ENCODE data around the gene C1QTNF1. TPM values are rescaled to one million over a fixed set of nuclear protein-coding genes. Genes with fewer than 3 reads are reported as not detected.
A peak's percentile ranks its signal among the peaks of the same experiment; 100 is the strongest.

Gene C1QTNF1, protein sequence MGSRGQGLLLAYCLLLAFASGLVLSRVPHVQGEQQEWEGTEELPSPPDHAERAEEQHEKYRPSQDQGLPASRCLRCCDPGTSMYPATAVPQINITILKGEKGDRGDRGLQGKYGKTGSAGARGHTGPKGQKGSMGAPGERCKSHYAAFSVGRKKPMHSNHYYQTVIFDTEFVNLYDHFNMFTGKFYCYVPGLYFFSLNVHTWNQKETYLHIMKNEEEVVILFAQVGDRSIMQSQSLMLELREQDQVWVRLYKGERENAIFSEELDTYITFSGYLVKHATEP
- total RNA-seq, result under 1 TPM in 2 of 3 donors, not detected in 1; 0.20 to 0.28 TPM
- total RNA-seq (2013), result 0.11 TPM

- Mint-ChIP-seq H3K9me3 (no peaks in the 10 kb centered on the region), H3K27me3 (ENCODE audit: low read depth in 2 of 2) (peaks cover 27 to 35% of the 10 kb centered on the region in 2 donors), H3K27ac (peak within 1 kb of the TSS; percentile 27 to 41), H3K4me1 (peaks cover 9 to 10% of the 10 kb centered on the region in 2 donors), H3K36me3 (no peaks in the 10 kb centered on the region), H3K4me3 (peak within 1 kb of the TSS; percentile 87)
- H3K9me3 ChIP-seq (ENCODE audit: control insufficient read depth, insufficient read depth, low read length), result no peaks in the 10 kb centered on the region
- intact Hi-C loops (cut with micrococcal nuclease), result no loop called here
- peaks cover 17% of the 10 kb centered on the region for H3K4me1 ChIP-seq (ENCODE audit: control insufficient read depth, insufficient read depth, low read length)
- no peak within 1 kb of the TSS for H3K27ac ChIP-seq (ENCODE audit: low read length)
- no peaks in the 10 kb centered on the region for H3K36me3 ChIP-seq (ENCODE audit: control insufficient read depth, insufficient read depth, low read length)
- 2% methylated on average over 76 of the region's 77 CpGs for WGBS (ENCODE audit: insufficient coverage)
- TF ChIP-seq, protein P1, sequence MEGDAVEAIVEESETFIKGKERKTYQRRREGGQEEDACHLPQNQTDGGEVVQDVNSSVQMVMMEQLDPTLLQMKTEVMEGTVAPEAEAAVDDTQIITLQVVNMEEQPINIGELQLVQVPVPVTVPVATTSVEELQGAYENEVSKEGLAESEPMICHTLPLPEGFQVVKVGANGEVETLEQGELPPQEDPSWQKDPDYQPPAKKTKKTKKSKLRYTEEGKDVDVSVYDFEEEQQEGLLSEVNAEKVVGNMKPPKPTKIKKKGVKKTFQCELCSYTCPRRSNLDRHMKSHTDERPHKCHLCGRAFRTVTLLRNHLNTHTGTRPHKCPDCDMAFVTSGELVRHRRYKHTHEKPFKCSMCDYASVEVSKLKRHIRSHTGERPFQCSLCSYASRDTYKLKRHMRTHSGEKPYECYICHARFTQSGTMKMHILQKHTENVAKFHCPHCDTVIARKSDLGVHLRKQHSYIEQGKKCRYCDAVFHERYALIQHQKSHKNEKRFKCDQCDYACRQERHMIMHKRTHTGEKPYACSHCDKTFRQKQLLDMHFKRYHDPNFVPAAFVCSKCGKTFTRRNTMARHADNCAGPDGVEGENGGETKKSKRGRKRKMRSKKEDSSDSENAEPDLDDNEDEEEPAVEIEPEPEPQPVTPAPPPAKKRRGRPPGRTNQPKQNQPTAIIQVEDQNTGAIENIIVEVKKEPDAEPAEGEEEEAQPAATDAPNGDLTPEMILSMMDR (IDR thresholded peaks at IDR 0.05), result no peak
- DNase-seq (peak in 1 of 2 donors; percentile 58), ATAC-seq (peak; percentile 54 to 81 (median 80))
- peak within 1 kb of the TSS; percentile 38 for H3K4me3 ChIP-seq (ENCODE audit: low read length)
- H3K27me3 ChIP-seq (ENCODE audit: control insufficient read depth, insufficient read depth, low read length), result peaks cover 22% of the 10 kb centered on the region
These were observed at the start of gene C1QTNF1 for GRCh38 chr17:79023886-79024771. Gene C1QTNF1 (plus strand): TSS chr17:79024169. CDS start chr17:79043969, 19,800 bp downstream.

DNA sequence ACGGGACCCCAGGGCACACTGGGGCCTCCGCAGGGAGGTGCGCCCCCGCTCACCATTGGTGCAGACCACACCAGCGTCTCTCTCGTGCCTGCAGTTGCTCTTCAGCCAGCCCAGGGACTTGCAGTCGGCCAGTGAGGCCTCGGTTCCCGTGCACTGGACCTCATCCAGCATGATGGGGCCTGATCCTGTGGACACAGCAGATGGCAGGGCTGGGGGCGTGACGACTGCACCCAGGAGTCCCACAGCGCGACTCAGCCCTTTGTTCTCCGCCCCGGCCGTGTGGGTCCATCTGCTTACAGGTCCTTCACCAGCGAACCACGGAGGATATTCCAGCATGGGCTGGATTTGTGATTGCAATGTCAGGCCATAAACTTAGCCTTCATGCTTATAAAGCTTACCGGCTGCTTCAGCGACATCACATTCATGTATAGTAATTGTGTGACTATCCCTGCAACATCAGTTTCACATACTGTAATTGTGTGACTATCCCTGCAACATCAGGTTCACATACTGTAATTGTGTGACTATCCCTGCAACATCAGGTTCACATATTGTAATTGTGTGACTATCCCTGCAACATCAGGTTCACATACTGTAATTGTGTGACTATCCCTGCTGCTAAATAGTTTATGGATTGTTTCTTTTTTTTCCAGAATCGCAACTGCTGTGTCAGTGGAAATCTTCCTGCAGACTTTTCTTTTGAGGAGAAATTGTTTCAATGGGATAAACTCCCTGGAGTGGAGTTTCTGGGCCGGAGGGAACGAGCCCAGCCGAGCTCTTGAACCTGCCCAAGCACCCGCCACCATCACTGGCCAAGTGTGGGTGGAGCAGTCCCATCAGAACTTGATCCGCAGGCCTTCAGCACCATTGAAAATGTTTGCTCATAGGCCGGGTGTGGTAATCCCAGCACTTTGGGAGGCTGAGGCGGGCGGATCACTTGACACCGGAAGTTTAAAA, 49.1 kb upstream of the C1QTNF1 start:
- Mint-ChIP-seq H3K4me3 (no peak overlapping the region), H3K4me1 (peaks cover 6 to 13% of the 10 kb centered on the region in 2 donors), H3K36me3 (no peaks in the 10 kb centered on the region), H3K27me3 (ENCODE audit: low read depth in 2 of 2) (no peaks in the 10 kb centered on the region), H3K27ac (no peak overlapping the region), H3K9me3 (no peaks in the 10 kb centered on the region)
- intact Hi-C loops (cut with micrococcal nuclease), result no loop called here
- ATAC-seq, result no peak
- no peak for DNase-seq
- 93% methylated on average over 30 of the region's 30 CpGs for WGBS (ENCODE audit: insufficient coverage)
- TF ChIP-seq, protein P1 (IDR thresholded peaks at IDR 0.05), result no peak
- no peaks in the 10 kb centered on the region for H3K27me3 ChIP-seq (ENCODE audit: control insufficient read depth, insufficient read depth, low read length)
- no peak overlapping the region for H3K4me3 ChIP-seq (ENCODE audit: low read length)
- H3K36me3 ChIP-seq (ENCODE audit: control insufficient read depth, insufficient read depth, low read length), result no peaks in the 10 kb centered on the region
- H3K9me3 ChIP-seq (ENCODE audit: control insufficient read depth, insufficient read depth, low read length), result no peaks in the 10 kb centered on the region
- peaks cover 9% of the 10 kb centered on the region for H3K4me1 ChIP-seq (ENCODE audit: control insufficient read depth, insufficient read depth, low read length)
- no peak overlapping the region for H3K27ac ChIP-seq (ENCODE audit: low read length)

DNA sequence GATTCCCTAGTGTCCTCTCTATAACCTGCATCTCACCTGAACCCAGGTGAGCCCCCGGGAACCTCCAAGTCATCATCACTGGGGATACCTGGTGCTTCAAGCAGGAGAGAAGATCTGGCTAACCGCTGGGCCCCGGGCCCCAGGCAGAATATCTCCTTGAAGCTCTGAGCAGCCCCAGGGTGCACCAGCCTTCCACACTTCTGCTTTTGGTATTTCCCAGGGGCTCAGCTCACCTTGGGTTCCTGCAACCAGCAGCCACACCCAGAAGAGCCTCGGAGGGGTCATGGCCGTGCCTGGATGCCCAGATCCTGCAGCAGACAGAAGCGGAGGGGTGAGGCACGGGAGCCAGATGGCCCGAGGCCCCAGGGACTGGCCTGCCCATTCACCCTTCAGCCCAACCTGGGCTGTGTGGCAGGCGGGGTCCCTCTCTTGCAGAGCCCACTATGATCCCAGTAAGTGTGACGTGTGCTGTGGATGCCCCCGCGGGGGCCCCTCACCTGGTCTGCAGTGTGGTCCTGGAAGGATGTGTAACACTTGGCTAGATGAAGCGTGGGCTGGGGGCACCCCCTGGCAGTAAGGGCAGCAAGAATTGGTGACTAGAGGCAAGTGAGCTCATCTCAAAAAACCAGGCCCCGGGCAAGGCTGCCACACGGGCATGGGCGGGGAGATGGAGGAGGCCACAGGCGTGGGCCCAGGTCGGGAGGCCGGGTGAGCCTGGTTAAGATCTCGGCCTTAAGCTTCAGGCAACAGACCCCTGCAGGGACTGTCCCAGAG, 46.9 kb upstream of the C1QTNF1 start:
- no peak overlapping the region for H3K27ac ChIP-seq (ENCODE audit: low read length)
- intact Hi-C loops (cut with micrococcal nuclease), result no loop called here
- H3K4me1 Mint-ChIP-seq, result peaks cover 0 to 6% of the 10 kb centered on the region in 2 donors
- no peaks in the 10 kb centered on the region for H3K27me3 Mint-ChIP-seq (ENCODE audit: low read depth in 2 of 2)
- peaks cover 6% of the 10 kb centered on the region for H3K4me1 ChIP-seq (ENCODE audit: control insufficient read depth, insufficient read depth, low read length)
- H3K27ac Mint-ChIP-seq, result peak overlapping the region in 1 of 2 donors; percentile 27
- H3K9me3 Mint-ChIP-seq, result no peaks in the 10 kb centered on the region
- WGBS (ENCODE audit: insufficient coverage), result 83% methylated on average over 20 of the region's 20 CpGs
- TF ChIP-seq, protein P1 (IDR thresholded peaks at IDR 0.05), result no peak
- no peak for ATAC-seq
- H3K9me3 ChIP-seq (ENCODE audit: control insufficient read depth, insufficient read depth, low read length), result no peaks in the 10 kb centered on the region
- no peak overlapping the region for H3K4me3 Mint-ChIP-seq
- H3K36me3 ChIP-seq (ENCODE audit: control insufficient read depth, insufficient read depth, low read length), result no peaks in the 10 kb centered on the region
- no peak for DNase-seq
- H3K27me3 ChIP-seq (ENCODE audit: control insufficient read depth, insufficient read depth, low read length), result no peaks in the 10 kb centered on the region
- H3K4me3 ChIP-seq (ENCODE audit: low read length), result no peak overlapping the region
- H3K36me3 Mint-ChIP-seq, result no peaks in the 10 kb centered on the region
